ENCODE measurements around the gene FOXQ1. TPM values are rescaled to one million over a fixed set of nuclear protein-coding genes. Genes with fewer than 3 reads are reported as not detected.
A peak's percentile ranks its signal among the peaks of the same experiment; 100 is the strongest.

The FOXQ1 gene
- total RNA-seq, 1 donor from 2014 or later = not detected

DNA sequence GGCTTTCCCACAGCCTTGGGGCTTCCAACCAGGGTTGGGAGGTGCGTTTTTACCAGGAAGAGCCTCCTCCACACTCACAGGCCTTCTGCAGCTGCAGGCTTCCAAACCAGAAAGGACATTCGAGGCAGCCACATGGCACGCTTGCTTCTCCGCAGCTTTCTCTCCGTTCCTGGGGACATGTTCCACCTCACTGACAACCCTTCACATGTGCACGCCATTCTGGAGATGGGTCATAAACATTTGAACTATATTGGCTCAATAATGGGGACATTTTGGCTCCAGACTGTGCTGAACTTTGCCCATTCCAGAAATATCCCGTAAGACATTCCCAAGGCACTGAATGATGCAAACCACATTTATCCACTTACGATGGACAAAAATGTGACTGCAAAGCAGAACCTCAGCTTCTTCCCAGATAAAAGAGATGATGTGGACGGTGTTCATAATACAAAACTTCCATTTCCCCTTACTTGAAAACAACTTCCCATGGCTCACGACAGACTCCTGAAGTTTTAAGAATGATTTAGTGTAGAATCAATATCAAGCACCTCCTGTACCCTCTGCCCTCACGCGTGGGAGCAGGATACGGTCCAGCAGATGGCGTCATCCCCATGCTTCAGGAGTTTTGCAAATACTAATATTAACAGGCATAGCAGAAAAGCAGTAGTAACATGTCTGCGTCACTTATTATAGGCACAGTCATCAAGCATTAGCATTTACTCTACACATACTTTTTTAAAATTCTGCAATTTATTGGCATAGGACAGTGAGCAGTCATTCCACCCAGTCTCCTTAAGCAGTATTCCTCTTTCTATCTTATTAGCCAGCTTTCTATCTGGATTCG is 52.1 kb downstream of the FOXQ1 start:
- DNase-seq = peak; percentile 20

Other genes starting within 250 kb of the FOXQ1 start
- gene FOXF2, start 77.5 kb downstream of the FOXQ1 start, total RNA-seq = not detected in 2 replicates

Data from dermis blood vessel endothelial cell (primary cell).